ENCODE measurements around the gene RND2.

The RND2 gene

DNA sequence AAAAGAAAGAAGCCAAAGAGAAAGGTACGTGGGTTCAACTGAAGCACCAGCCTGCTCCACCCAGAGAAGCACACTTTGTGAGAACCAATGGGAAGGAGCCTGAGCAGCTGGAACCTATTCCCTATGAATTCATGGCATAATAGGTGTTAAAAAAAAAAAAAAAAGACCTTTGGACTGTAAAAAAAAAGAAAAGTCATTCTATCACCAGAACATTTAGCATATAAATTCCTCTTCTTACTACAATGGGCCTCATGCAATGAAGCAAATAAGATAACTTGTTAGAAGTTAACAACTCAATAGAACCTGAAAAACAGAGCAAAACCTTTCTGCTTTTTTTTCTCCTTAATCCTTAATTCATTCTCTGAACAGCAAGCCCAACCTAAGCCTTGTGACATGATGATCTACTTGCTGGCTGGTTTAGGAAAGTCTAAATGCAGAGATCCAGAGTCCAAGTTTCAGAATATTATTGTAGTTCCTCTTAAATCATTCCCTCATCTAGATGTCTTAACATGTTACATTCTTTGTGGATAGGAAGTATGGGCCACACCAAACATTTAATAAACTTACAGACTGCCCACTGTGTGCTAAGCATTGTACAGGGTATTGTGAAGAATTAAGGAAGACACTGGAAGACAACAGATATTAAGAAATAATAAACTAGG is 54.7 kb downstream of the RND2 start:
- no peak for DNase-seq (ENCODE audit: low read depth)

Data from fibroblast of the conjunctiva (primary cell).